Gastroesophageal sphincter (tissue), 4 donors: ENCODE measurements around the gene TEDC1. TPM values are rescaled to one million over a fixed set of nuclear protein-coding genes. Genes with fewer than 3 reads are reported as not detected.

ENCODE experiments used
- ATAC-seq: fragments of 150-250 bp; one replicate; pipeline ENCODE4 v1.9.1; 2016; ENCODE audit warnings: mild to moderate bottlenecking, moderate library complexity
- H3K27ac ChIP-seq, 4 donors: fragments of 200-600 bp; sonication (generic) in 3 of 4; 1 replicate in 3 of 4; 2 replicates in 1 of 4; pipeline ENCODE4 v1.5.1; 2016 to 2019
- H3K27me3 ChIP-seq: fragments of 200-600 bp; sonication (generic); one replicate; pipeline ENCODE4 v1.5.1; 2019
- H3K36me3 ChIP-seq, 2 donors: fragments of 200-600 bp; sonication (generic); one replicate each; pipeline ENCODE4 v1.5.1; 2019; ENCODE audit warnings: control low read depth in 1 of 2
- H3K4me1 ChIP-seq, 3 donors: fragments of 200-600 bp; sonication (generic); 1 replicate in 2 of 3; 2 replicates in 1 of 3; pipeline ENCODE4 v1.5.1; 2016 to 2019; ENCODE audit warnings: control low read depth in 2 of 3
- H3K4me3 ChIP-seq, 2 donors: fragments of 200-600 bp; sonication (generic); one replicate each; pipeline ENCODE4 v1.5.1; 2019; ENCODE audit warnings: mild to moderate bottlenecking in 1 of 2, moderate library complexity in 1 of 2
- H3K9me3 ChIP-seq, 3 donors: fragments of 200-600 bp; sonication (generic); one replicate each; pipeline ENCODE4 v1.5.1; 2017 to 2019; ENCODE audit warnings: control low read depth in 2 of 3
- EP300 ChIP-seq: sonication (generic); formaldehyde crosslinking; IDR thresholded peaks from one replicate; pipeline ENCODE4 v1.6.1; 2017; ENCODE audit warnings: antibody characterized with exemption, mild to moderate bottlenecking
- POLR2A ChIP-seq, 2 donors: fragments of 450-650 bp; IDR thresholded peaks; one replicate each; pipeline ENCODE4 v1.6.1; 2017; ENCODE audit warnings: antibody characterized with exemption in 2 of 2, mild to moderate bottlenecking in 2 of 2, moderate library complexity in 1 of 2
- POLR2AphosphoS5 ChIP-seq: sonication (generic); formaldehyde crosslinking; IDR thresholded peaks from one replicate; pipeline ENCODE4 v1.6.1; 2017; ENCODE audit warnings: antibody characterized with exemption
- WGBS, 2 donors: methylation state at CpG; one replicate each; pipeline ENCODE4 v1.1.5; 2018; ENCODE audit warnings: low coverage in 1 of 2; 5-methylcytosine and 5-hydroxymethylcytosine counted together
- total RNA-seq, 4 donors: library from RNA; depleted of rRNA; stranded (reverse); fragments of >200 nt; gene quantifications; one replicate each; pipeline ENCODE4 v1.1.0, GENCODE V29; 2016
- TF ChIP-seq, protein P1 (sequence below), 4 experiments: fragments of 200-600 bp in 2 of 4; fragments of 450-650 bp in 2 of 4; sonication (generic) in 1 of 4; IDR thresholded peaks; one replicate each; pipeline ENCODE4 v1.5.1; 2017 to 2019; ENCODE audit warnings: antibody characterized with exemption in 4 of 4, mild to moderate bottlenecking in 2 of 4, moderate library complexity in 2 of 4

TEDC1 gene
- total RNA-seq, 4 donors from 2014 or later: 4.6 to 7.9 (median 5.4) TPM

DNA sequence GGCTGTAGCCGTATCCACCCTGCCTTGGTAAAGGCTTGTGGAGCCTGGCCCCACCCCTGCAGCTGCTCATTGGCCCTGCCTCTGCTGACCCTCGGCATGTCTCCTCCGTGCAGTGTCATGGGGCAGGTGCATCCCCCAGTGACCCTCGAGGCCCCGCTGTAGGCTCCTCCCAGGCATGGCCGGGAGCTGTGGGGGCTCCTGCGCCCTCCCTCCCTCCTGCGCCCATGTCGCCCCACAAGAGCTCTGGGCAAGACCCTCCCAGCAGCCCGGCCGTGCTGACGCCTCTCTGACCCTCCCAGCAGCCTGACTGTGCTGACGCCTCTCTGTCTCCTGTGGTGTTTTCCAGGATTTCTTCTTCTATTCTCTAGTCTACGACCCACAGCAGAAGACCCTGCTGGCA, 37.2 kb upstream of the TEDC1 start:
- no peaks in the 10 kb centered on the region for H3K9me3 ChIP-seq
- no peak for TF ChIP-seq POLR2A (IDR thresholded peaks at IDR 0.05)
- TF ChIP-seq POLR2AphosphoS5: no peak
- no peak for TF ChIP-seq EP300
- TF ChIP-seq, protein P1, sequence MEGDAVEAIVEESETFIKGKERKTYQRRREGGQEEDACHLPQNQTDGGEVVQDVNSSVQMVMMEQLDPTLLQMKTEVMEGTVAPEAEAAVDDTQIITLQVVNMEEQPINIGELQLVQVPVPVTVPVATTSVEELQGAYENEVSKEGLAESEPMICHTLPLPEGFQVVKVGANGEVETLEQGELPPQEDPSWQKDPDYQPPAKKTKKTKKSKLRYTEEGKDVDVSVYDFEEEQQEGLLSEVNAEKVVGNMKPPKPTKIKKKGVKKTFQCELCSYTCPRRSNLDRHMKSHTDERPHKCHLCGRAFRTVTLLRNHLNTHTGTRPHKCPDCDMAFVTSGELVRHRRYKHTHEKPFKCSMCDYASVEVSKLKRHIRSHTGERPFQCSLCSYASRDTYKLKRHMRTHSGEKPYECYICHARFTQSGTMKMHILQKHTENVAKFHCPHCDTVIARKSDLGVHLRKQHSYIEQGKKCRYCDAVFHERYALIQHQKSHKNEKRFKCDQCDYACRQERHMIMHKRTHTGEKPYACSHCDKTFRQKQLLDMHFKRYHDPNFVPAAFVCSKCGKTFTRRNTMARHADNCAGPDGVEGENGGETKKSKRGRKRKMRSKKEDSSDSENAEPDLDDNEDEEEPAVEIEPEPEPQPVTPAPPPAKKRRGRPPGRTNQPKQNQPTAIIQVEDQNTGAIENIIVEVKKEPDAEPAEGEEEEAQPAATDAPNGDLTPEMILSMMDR (IDR thresholded peaks at IDR 0.05): no peak
- ATAC-seq: no peak
- H3K27me3 ChIP-seq: no peaks in the 10 kb centered on the region
- 88% methylated on average over 12 of the region's 14 CpGs; no CpG with 5 or more reads in 1 of the 2 donors for WGBS, 2 donors
- H3K36me3 ChIP-seq: peaks cover 0 to 97% of the 10 kb centered on the region in 2 donors
- peaks cover 0 to 12% (median 4%) of the 10 kb centered on the region in 3 donors for H3K4me1 ChIP-seq
- H3K27ac ChIP-seq: no peak overlapping the region
- H3K4me3 ChIP-seq: no peak overlapping the region

DNA sequence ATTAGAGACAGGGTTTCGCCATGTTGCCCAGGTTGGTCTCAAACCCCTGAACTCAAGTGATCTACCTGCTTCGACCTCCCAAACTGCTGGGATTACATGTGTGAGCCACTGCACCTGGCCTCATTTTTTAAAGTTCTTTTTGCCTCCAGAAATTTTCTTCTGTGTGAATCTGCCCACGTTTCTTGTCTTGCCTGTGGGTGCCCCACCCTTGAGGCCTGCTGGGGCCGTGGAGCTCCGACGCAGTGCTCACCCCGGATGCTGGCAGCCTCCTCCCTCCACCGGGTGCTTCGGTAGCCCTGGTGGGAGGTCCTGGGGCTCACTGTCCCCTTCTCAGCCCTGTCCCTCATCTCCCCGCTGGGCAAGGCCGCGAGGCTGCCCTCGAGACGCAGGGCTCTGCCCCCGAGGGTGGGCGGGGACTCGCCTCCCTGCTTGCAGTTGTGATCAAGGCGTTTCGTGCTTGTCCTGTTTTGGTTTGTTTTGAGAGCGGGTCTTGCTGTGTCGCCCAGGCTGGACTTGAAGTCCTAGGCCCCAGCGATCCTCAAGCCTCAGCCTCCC, 35.9 kb upstream of the TEDC1 start:
- no peak overlapping the region for H3K4me3 ChIP-seq
- 20 to 86% methylated on average over 1 to 5 of the region's 22 CpGs for WGBS, 2 donors
- no peak for ATAC-seq
- H3K9me3 ChIP-seq: no peaks in the 10 kb centered on the region
- no peaks in the 10 kb centered on the region for H3K27me3 ChIP-seq
- H3K36me3 ChIP-seq: peaks cover 0 to 88% of the 10 kb centered on the region in 2 donors
- TF ChIP-seq EP300 (no peak), POLR2AphosphoS5 (no peak), POLR2A (IDR thresholded peaks at IDR 0.05) (no peak)
- TF ChIP-seq, protein P1 (IDR thresholded peaks at IDR 0.05): no peak
- no peak overlapping the region for H3K27ac ChIP-seq
- H3K4me1 ChIP-seq: no peaks in the 10 kb centered on the region

DNA sequence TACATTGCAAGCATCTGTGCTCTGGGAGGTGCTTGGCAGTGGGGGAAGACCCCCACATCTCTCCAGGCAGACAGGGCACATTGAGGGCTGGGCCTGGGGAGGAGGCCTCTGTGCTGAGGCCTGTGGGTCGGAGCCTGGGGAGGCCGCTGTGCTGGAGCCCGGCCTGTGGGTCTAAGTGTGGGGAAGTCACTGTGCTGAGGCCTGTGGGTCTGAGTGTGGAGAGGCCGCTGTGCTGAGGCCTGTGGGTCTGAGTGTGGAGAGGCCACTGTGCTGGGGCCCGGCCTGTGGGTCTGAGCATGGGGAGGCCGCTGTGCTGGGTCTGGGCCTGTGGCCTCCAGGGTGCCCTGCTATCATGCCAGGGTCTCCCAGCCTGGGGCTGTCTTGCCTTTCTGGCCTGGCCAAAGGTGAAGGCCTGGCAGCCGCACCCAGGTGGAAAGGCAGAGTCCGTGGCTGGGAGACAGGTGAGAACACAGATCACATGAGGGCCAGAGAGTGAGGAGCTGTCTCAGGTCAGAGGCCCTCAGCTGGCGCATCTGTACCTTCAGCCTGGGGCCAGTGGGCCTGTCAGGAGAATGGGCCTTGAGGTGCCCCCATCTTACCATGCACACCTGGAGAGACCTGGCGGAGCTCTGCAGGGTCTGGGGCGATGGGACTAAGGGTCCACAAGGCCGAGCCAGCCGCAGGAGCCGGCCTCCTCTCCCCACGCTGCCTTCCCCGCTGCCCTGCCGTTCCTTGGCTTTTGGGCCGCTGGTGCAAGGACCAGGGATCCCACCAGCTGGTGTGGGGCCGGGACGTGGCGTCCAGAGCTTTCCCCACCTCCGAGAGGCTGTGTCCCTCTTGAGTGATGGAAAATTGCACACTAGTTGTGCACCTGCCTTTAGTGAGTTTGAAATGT, 35.0 kb upstream of the TEDC1 start:
- TF ChIP-seq POLR2A (IDR thresholded peaks at IDR 0.05) (no peak), EP300 (no peak), POLR2AphosphoS5 (no peak)
- TF ChIP-seq, protein P1 (IDR thresholded peaks at IDR 0.05): no peak
- no peak overlapping the region for H3K27ac ChIP-seq
- no peak overlapping the region for H3K4me3 ChIP-seq
- ATAC-seq: no peak
- no CpG with 5 or more reads among the region's 22 CpGs for WGBS, 2 donors
- no peaks in the 10 kb centered on the region for H3K4me1 ChIP-seq
- no peaks in the 10 kb centered on the region for H3K27me3 ChIP-seq
- H3K36me3 ChIP-seq: peaks cover 0 to 88% of the 10 kb centered on the region in 2 donors
- no peaks in the 10 kb centered on the region for H3K9me3 ChIP-seq

DNA sequence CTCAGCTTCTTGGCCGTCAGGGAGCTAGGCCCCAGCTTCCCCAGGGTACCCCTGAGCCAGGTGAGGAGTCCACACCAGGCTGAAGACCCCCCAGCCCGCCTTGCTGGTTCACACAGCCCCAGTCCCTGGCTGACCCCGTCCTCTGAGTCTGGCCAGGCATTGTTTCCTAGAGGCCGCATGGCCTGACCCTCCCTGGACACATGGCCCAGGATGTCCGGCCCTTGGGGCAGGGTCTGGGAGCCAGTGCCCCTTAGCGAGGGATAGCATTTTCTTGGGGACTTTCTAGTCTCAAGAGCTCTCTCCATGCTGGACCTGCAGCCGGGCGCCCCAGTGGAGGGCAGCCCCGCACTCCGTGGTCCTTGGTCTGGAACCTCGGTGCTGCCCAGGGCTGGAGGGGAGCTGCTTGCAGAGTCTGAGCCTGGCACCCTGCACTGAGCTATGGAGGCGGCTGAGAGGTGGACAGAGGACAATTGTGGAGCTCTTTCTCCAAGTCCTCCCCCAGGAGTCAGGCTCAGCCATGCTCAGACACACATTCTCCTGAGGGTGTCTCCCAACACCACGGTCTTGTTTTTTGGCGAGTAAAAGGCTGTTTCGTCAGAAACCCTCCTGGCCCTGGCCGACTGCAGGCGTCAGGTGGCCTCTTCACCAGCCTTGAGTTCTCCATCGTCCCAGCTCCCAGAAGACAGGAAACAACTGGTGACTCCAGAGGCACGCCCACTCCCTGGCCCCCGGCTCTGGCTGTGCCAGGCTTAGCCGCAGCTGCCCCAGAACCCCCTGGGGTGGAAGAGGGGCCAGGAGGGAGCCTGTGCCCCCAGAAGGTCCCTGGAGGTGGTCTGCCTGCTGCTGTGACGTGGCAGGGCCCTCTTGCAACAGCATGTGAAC, 34.1 kb upstream of the TEDC1 start:
- no CpG with 5 or more reads among the region's 22 CpGs for WGBS, 2 donors

More for the DNA sequence above, 34.1 kb upstream of the TEDC1 start:
- Histone ChIP-seq H3K9me3 (no peaks in the 10 kb centered on the region), H3K4me1 (no peaks in the 10 kb centered on the region), H3K4me3 (no peak overlapping the region), H3K27me3 (no peaks in the 10 kb centered on the region), H3K27ac (no peak overlapping the region), H3K36me3 (peaks cover 0 to 89% of the 10 kb centered on the region in 2 donors)
- ATAC-seq: no peak
- TF ChIP-seq EP300 (no peak), POLR2A (IDR thresholded peaks at IDR 0.05) (no peak), POLR2AphosphoS5 (no peak)
- TF ChIP-seq, protein P1 (IDR thresholded peaks at IDR 0.05): no peak
